KOPT-K1 (cell line): ENCODE measurements around the gene ECI2.
A peak's percentile ranks its signal among the peaks of the same experiment; 100 is the strongest.

Experiments
- H3K27ac ChIP-seq: fragments of 200-600 bp; sonication (generic); 2 replicates; pipeline ENCODE4 v1.5.1; 2016; ENCODE audit warnings: antibody characterized with exemption, mild to moderate bottlenecking, low read depth, low read length; ENCODE audit not compliant: poor library complexity, severe bottlenecking
- H3K36me3 ChIP-seq: fragments of 200-600 bp; sonication (generic); 2 replicates; pipeline ENCODE4 v1.5.1; 2017; ENCODE audit warnings: antibody characterized with exemption, mild to moderate bottlenecking, low read length, moderate library complexity; ENCODE audit not compliant: insufficient read depth
- H3K9me3 ChIP-seq: fragments of 200-600 bp; sonication (generic); 2 replicates; pipeline ENCODE4 v1.5.1; 2017; ENCODE audit warnings: antibody characterized with exemption, low read length, mild to moderate bottlenecking; ENCODE audit not compliant: insufficient read depth, poor library complexity, severe bottlenecking

The ECI2 gene

GRCh38 chr6:4163408-4164116, 28.2 kb upstream of the ECI2 start:
- Histone ChIP-seq H3K9me3 (peaks cover 8% of the 10 kb centered on the region), H3K27ac (no peak overlapping the region), H3K36me3 (no peaks in the 10 kb centered on the region)

GRCh38 chr6:4162370-4162769, 27.0 kb upstream of the ECI2 start:
- Histone ChIP-seq H3K27ac (no peak overlapping the region), H3K36me3 (no peaks in the 10 kb centered on the region), H3K9me3 (peaks cover 1% of the 10 kb centered on the region)

GRCh38 chr6:4159491-4159890, 24.1 kb upstream of the ECI2 start:
- Histone ChIP-seq H3K36me3 (no peaks in the 10 kb centered on the region), H3K9me3 (no peaks in the 10 kb centered on the region), H3K27ac (no peak overlapping the region)

GRCh38 chr6:4157506-4157905, 22.1 kb upstream of the ECI2 start:
- H3K9me3 ChIP-seq: no peaks in the 10 kb centered on the region
- H3K27ac ChIP-seq: no peak overlapping the region
- H3K36me3 ChIP-seq: no peaks in the 10 kb centered on the region

- Histone ChIP-seq H3K36me3 (no peaks in the 10 kb centered on the region), H3K27ac (no peak overlapping the region), H3K9me3 (no peaks in the 10 kb centered on the region)
Measured at GRCh38 chr6:4155848-4156466, 20.6 kb upstream of the ECI2 start.

GRCh38 chr6:4153514-4153985, 18.2 kb upstream of the ECI2 start:
- H3K9me3 ChIP-seq: no peaks in the 10 kb centered on the region
- H3K36me3 ChIP-seq: no peaks in the 10 kb centered on the region
- no peak overlapping the region for H3K27ac ChIP-seq

GRCh38 chr6:4145083-4145482, 9.7 kb upstream of the ECI2 start:
- Histone ChIP-seq H3K36me3 (no peaks in the 10 kb centered on the region), H3K9me3 (no peaks in the 10 kb centered on the region)

GRCh38 chr6:4139272-4139671, 3.9 kb upstream of the ECI2 start:
- no peaks in the 10 kb centered on the region for H3K9me3 ChIP-seq
- no peak overlapping the region for H3K27ac ChIP-seq
- no peaks in the 10 kb centered on the region for H3K36me3 ChIP-seq

More at GRCh38 chr6:4145083-4145482, 9.7 kb upstream of the ECI2 start:
- no peak overlapping the region for H3K27ac ChIP-seq

- Histone ChIP-seq H3K27ac (no peak overlapping the region), H3K36me3 (peaks cover under 1% of the 10 kb centered on the region; the same call in 1 of the 2 replicates), H3K9me3 (no peaks in the 10 kb centered on the region)
Measured at GRCh38 chr6:4138186-4138585, 2.8 kb upstream of the ECI2 start.

GRCh38 chr6:4136354-4136831, 1.0 kb upstream of the ECI2 start:
- peaks cover 12% of the 10 kb centered on the region for H3K9me3 ChIP-seq
- peak overlapping the region; percentile 63 for H3K27ac ChIP-seq
- peaks cover 17% of the 10 kb centered on the region for H3K36me3 ChIP-seq

- Histone ChIP-seq H3K9me3 (peaks cover 12% of the 10 kb centered on the region), H3K36me3 (peaks cover 21% of the 10 kb centered on the region), H3K27ac (peak overlapping the region; percentile 63)
Measured at GRCh38 chr6:4135665-4136353, 434 bp upstream of the ECI2 start.

GRCh38 chr6:4133941-4134838, 1.2 kb downstream of the ECI2 start:
- H3K36me3 ChIP-seq: peaks cover 37% of the 10 kb centered on the region
- peak overlapping the region; percentile 73 for H3K27ac ChIP-seq
- peaks cover 12% of the 10 kb centered on the region for H3K9me3 ChIP-seq

GRCh38 chr6:4130357-4130987, 4.9 kb downstream of the ECI2 start:
- Histone ChIP-seq H3K36me3 (peaks cover 73% of the 10 kb centered on the region), H3K9me3 (peaks cover 12% of the 10 kb centered on the region), H3K27ac (no peak overlapping the region)

GRCh38 chr6:4129446-4129845, 5.9 kb downstream of the ECI2 start:
- H3K36me3 ChIP-seq: peaks cover 83% of the 10 kb centered on the region
- no peak overlapping the region for H3K27ac ChIP-seq
- peaks cover 12% of the 10 kb centered on the region for H3K9me3 ChIP-seq
